Panc1 (cell line): ENCODE measurements around the gene CALHM3. TPM values are rescaled to one million over a fixed set of nuclear protein-coding genes. Genes with fewer than 3 reads are reported as not detected.

Experiments
- ATAC-seq: fragments of 200-7000 bp; cut with Tn5 transposase; 2 replicates; pipeline ENCODE4 v1.9.1; 2020; ENCODE audit warnings: mild to moderate bottlenecking, moderate library complexity
- BruUV-seq: library from RNA; stranded (reverse); fragments of 400-500 nt; replicated peaks from 2 replicates; lab custom pipeline; 2021; lab: Mats Ljungman, UMichigan
- CTCF ChIA-PET: fragments of 300-600 bp; sonication (Branson Sonifier 250); formaldehyde crosslinking; loops from one replicate; lab custom pipeline; 2022; ENCODE audit warnings: antibody characterized with exemption; lab: Charles Lee
- POLR2A ChIA-PET: fragments of 300-600 bp; sonication (Branson Sonifier 250); formaldehyde crosslinking; loops from one replicate; lab custom pipeline; 2022; ENCODE audit warnings: antibody characterized with exemption; lab: Charles Lee
- DNase-seq: peaks from one replicate; pipeline ENCODE4 v3.0.0-alpha.2; 2010; ENCODE audit warnings: low read depth, low spot score
- H3K27ac ChIP-seq: 2 replicates; pipeline ENCODE4 v1.5.1; 2011; ENCODE audit warnings: mild to moderate bottlenecking, low read length, inconsistent platforms
- H3K27me3 ChIP-seq: fragments of 200-500 bp; sonication (Bioruptor generic); 2 replicates; pipeline ENCODE4 v1.6.0; 2014; ENCODE audit warnings: low read length, inconsistent platforms; ENCODE audit not compliant: control insufficient read depth, insufficient read depth
- H3K36me3 ChIP-seq: fragments of 200-500 bp; sonication (Bioruptor generic); 2 replicates; pipeline ENCODE4 v1.5.1; 2014; ENCODE audit warnings: inconsistent platforms, mild to moderate bottlenecking, low read length, moderate library complexity; ENCODE audit not compliant: control insufficient read depth, insufficient read depth
- H3K4me1 ChIP-seq: 2 replicates; pipeline ENCODE4 v1.5.1; 2011; ENCODE audit warnings: inconsistent platforms, mild to moderate bottlenecking, low read length, moderate library complexity; ENCODE audit not compliant: control insufficient read depth, insufficient read depth
- H3K4me3 ChIP-seq, 2 experiments: 2 replicates each; pipeline ENCODE4 v1.5.1; 2011 to 2012; ENCODE audit warnings: low read depth in 2 of 2, low read length in 2 of 2, mild to moderate bottlenecking in 2 of 2, inconsistent platforms in 1 of 2, moderate library complexity in 1 of 2
- H3K9me3 ChIP-seq: fragments of 200-500 bp; sonication (Bioruptor generic); 2 replicates; pipeline ENCODE4 v1.5.1; 2014; ENCODE audit warnings: low read depth, mild to moderate bottlenecking, inconsistent platforms, low read length, moderate library complexity; ENCODE audit not compliant: control insufficient read depth, insufficient read depth
- CTCF ChIP-seq: fragments of 450-650 bp; IDR thresholded peaks from 2 replicates; pipeline ENCODE4 v1.5.1; 2017; ENCODE audit warnings: mild to moderate bottlenecking
- POLR2AphosphoS5 ChIP-seq: IDR thresholded peaks from 2 replicates; pipeline ENCODE4 v1.6.1; 2012; ENCODE audit warnings: mild to moderate bottlenecking, low read depth, low read length, moderate library complexity
- REST ChIP-seq, 2 experiments: IDR thresholded peaks; 2 replicates each; pipeline ENCODE4 v1.6.1; 2011 to 2012; ENCODE audit warnings: low read depth in 2 of 2, control low read depth in 1 of 2, low read length in 1 of 2, mild to moderate bottlenecking in 1 of 2, moderate library complexity in 1 of 2; ENCODE audit not compliant: insufficient read depth in 1 of 2
- SIN3A ChIP-seq: IDR thresholded peaks from 2 replicates; pipeline ENCODE4 v1.6.1; 2012; ENCODE audit warnings: low read depth, mild to moderate bottlenecking, low read length, moderate library complexity, borderline replicate concordance; ENCODE audit not compliant: insufficient read depth
- TCF7L2 ChIP-seq: IDR thresholded peaks from 2 replicates; pipeline ENCODE4 v1.6.1; 2011; ENCODE audit warnings: mild to moderate bottlenecking, low read depth, low read length, inconsistent platforms
- in situ Hi-C: cut with HindIII; loops from 2 replicates; pipeline ENCODE4 v1.10.0; 2016; ENCODE audit warnings: low sequenced_read_pairs, low pct_unique_long_range_greater_than_20kb
- intact Hi-C: fragments of 100-400 bp; cut with micrococcal nuclease; formaldehyde crosslinking; loops from one replicate; pipeline ENCODE4 v1.10.0; 2022; ENCODE audit not compliant: unreplicated experiment
- total RNA-seq: library from RNA; stranded (reverse); gene quantifications from one replicate; pipeline ENCODE4 v1.2.1, GENCODE V29; 2021; ENCODE audit not compliant: unreplicated experiment

CALHM3 gene
- total RNA-seq, 1 experiment from 2014 or later: not detected

DNA sequence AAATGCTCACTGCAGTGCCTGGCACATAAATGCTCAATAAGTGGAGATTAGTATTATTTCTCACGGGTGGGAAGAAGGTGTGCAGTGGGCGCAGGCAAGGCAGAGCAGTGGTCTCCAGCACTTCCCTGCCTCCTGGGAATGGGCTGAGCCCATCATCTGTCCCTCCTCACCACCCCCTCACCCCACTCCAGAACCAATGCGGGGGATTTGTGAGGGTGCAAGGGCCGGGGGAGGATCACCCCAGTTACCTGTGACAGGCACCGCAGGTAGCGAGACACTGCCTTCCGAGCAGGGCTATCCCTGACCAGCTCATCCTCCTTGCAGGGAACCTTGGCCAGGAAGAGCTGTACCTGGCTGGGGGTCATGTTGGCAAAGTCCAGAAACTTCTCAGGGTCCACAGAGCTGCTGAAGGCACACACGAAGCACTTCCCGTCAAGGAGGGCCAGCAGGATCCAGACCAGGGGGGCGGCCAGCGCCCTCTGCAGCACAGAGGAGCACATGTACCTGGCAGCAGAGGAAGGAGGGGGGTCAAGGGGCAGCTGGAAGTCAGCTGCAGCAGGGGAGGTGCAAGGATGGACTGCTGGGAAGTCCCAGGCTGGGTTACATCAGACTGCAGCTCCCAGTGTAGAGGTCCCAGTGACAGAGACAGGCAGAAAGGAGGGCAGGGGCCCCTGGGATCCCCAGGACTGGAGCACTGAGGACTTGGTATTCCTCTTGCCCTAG, 2.8 kb downstream of the CALHM3 start:
- POLR2A ChIA-PET: interaction anchor here (0.6 kb wide), 1 partner anchor 416 kb away, joined by 3 read pairs; no protein-coding TSS in a partner anchor
- DNase-seq (no peak), ATAC-seq (peak; percentile 46; the same call in 1 of the 2 replicates)
- H3K27ac ChIP-seq: no peak overlapping the region
- H3K4me3 ChIP-seq: no peak overlapping the region
- no peaks in the 10 kb centered on the region; the same call in 1 of the 2 replicates for H3K4me1 ChIP-seq
- CTCF ChIA-PET: interaction anchor here (0.6 kb wide), 1 partner anchor 11 kb away, joined by 3 read pairs; no protein-coding TSS in a partner anchor
- in situ Hi-C loops: loop anchor here (10.0 kb wide), 1 partner anchor 81 kb away; the partner anchor contains the start of genes ATP5MK and PDCD11
- no peaks in the 10 kb centered on the region for H3K36me3 ChIP-seq
- TF ChIP-seq TCF7L2 (no peak), REST (IDR thresholded peaks at IDR 0.05; ENCODE audit: insufficient read depth in 1 of 2, low read depth in 2 of 2, low read length in 1 of 2) (no peak), CTCF (no peak), SIN3A (no peak), POLR2AphosphoS5 (no peak)
- no peaks in the 10 kb centered on the region for H3K27me3 ChIP-seq
- H3K9me3 ChIP-seq: no peaks in the 10 kb centered on the region
- intact Hi-C loops: no loop called here
- no TSS peak for BruUV-seq

GRCh38 chr10:103475437-103475836, 3.6 kb downstream of the CALHM3 start:
- no peaks in the 10 kb centered on the region for H3K4me1 ChIP-seq
- H3K4me3 ChIP-seq: no peak overlapping the region
- in situ Hi-C loops: loop anchor here (10.0 kb wide), 1 partner anchor 81 kb away; the partner anchor contains the start of genes ATP5MK and PDCD11
- ChIA-PET CTCF (no interaction called here), POLR2A (interaction anchor here (0.6 to 0.7 kb wide), 2 partner anchors 167 to 210 kb away, joined by 3 to 4 read pairs; no protein-coding TSS in a partner anchor)
- TF ChIP-seq POLR2AphosphoS5: no peak
- no peak for TF ChIP-seq CTCF
- TF ChIP-seq SIN3A: no peak
- no peak for TF ChIP-seq TCF7L2
- no peak for TF ChIP-seq REST (IDR thresholded peaks at IDR 0.05; ENCODE audit: insufficient read depth in 1 of 2, low read depth in 2 of 2, low read length in 1 of 2)
- ATAC-seq (no peak), DNase-seq (no peak)
- H3K36me3 ChIP-seq: no peaks in the 10 kb centered on the region
- H3K9me3 ChIP-seq: no peaks in the 10 kb centered on the region
- H3K27me3 ChIP-seq: no peaks in the 10 kb centered on the region
- BruUV-seq: no TSS peak
- intact Hi-C loops: no loop called here
- no peak overlapping the region for H3K27ac ChIP-seq
